GM18508 (cell line): Measurements from ENCODE around the gene TP53.
"Not testable (repeated sequence)": the region's sequence is repeated elsewhere in the genome, so short reads cannot be mapped to it uniquely, and the experiment has no call there.

Experiments
- ATAC-seq: cut with Tn5 transposase; IDR thresholded peaks from one replicate; pipeline ENCODE4 v1.9.1; 2021; ENCODE audit warnings: moderate number of reproducible peaks; ENCODE audit not compliant: insufficient read depth, unreplicated experiment

Gene TP53

GRCh38 chr17:7640783-7641182, 46.5 kb downstream of the TP53 start:
- ATAC-seq = no peak

GRCh38 chr17:7636163-7636562, 51.1 kb downstream of the TP53 start:
- ATAC-seq = no peak

- ATAC-seq = no peak
Measured at GRCh38 chr17:7634384-7634783, 52.9 kb downstream of the TP53 start.

- no peak for ATAC-seq
Measured at GRCh38 chr17:7633093-7633492, 54.2 kb downstream of the TP53 start.

GRCh38 chr17:7632492-7632894, 54.8 kb downstream of the TP53 start:
- ATAC-seq = no peak

- ATAC-seq = no peak
Measured at GRCh38 chr17:7631398-7632380, 55.6 kb downstream of the TP53 start.

GRCh38 chr17:7629939-7630571, 57.2 kb downstream of the TP53 start, which contains the start of gene SHBG:
Gene SHBG (plus strand): TSS chr17:7630135. CDS start chr17:7630173, 38 bp downstream.
- ATAC-seq = no peak

GRCh38 chr17:7627250-7628121, 59.8 kb downstream of the TP53 start, which contains the start of gene SAT2:
Gene SAT2 (minus strand): TSS chr17:7627821. CDS start chr17:7627635, 186 bp downstream.
- no peak for ATAC-seq

- no peak for ATAC-seq
Measured at GRCh38 chr17:7626956-7627249, 60.4 kb downstream of the TP53 start.

- ATAC-seq = no peak
Measured at GRCh38 chr17:7626307-7626706, 61.0 kb downstream of the TP53 start.

GRCh38 chr17:7625749-7626148, 61.5 kb downstream of the TP53 start:
- not testable (repeated sequence) for ATAC-seq

- ATAC-seq = no peak
Measured at GRCh38 chr17:7623661-7624060, 63.6 kb downstream of the TP53 start.

- no peak for ATAC-seq
Measured at GRCh38 chr17:7620835-7621234, 66.5 kb downstream of the TP53 start.

GRCh38 chr17:7618608-7619007, 68.7 kb downstream of the TP53 start:
- ATAC-seq = no peak
